Measurements from ENCODE around the gene LMTK2.
A peak's percentile ranks its signal among the peaks of the same experiment; 100 is the strongest.
"Not testable (repeated sequence)": the region's sequence is repeated elsewhere in the genome, so short reads cannot be mapped to it uniquely, and the experiment has no call there.

LMTK2 gene

DNA sequence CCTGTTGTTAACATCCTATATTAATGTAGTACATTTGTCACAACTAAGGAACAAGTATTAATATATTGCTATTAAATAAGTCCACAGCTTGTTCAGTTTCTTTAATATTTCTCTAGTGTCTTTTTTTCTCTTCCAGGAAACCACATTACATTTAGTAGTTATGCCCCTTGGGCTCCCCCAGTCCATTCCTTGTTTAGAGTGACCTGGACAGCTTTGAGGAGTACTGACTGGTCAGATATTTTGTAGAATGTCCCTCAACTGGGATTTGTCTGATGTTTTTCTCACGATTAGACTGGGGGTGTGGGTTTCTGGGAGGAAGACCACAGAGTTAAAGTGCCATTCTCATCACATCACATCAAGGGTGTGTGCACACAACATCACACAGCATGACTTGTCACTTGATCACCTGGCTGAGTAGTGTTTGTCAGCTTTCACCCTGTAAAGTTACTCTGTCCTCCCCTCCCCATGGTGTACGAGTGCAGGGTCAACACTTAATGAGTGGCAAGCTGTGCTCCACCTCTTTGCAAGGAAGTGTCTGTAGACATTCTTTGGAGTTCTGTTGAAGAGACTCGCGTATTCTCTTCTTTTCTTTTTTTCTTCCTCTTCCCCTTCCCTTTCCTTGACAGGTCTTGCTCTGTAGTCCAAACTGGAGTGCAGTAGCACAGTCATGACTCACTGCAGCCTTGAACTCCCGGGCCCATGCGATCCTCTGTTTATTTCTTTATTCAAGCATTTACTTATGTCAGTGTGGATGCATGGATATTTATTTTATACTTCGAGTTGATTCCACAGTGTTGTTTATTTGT lies 10.2 kb downstream of the LMTK2 start:
- TF ChIP-seq, protein P1, sequence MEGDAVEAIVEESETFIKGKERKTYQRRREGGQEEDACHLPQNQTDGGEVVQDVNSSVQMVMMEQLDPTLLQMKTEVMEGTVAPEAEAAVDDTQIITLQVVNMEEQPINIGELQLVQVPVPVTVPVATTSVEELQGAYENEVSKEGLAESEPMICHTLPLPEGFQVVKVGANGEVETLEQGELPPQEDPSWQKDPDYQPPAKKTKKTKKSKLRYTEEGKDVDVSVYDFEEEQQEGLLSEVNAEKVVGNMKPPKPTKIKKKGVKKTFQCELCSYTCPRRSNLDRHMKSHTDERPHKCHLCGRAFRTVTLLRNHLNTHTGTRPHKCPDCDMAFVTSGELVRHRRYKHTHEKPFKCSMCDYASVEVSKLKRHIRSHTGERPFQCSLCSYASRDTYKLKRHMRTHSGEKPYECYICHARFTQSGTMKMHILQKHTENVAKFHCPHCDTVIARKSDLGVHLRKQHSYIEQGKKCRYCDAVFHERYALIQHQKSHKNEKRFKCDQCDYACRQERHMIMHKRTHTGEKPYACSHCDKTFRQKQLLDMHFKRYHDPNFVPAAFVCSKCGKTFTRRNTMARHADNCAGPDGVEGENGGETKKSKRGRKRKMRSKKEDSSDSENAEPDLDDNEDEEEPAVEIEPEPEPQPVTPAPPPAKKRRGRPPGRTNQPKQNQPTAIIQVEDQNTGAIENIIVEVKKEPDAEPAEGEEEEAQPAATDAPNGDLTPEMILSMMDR (conservative IDR thresholded peaks at IDR 0.05; ENCODE audit: low read depth, low read length), result no peak
- peak; percentile 71 for DNase-seq (ENCODE audit: low read depth)
- no peak overlapping the region for H3K4me3 ChIP-seq (ENCODE audit: low read depth, low read length)

DNA sequence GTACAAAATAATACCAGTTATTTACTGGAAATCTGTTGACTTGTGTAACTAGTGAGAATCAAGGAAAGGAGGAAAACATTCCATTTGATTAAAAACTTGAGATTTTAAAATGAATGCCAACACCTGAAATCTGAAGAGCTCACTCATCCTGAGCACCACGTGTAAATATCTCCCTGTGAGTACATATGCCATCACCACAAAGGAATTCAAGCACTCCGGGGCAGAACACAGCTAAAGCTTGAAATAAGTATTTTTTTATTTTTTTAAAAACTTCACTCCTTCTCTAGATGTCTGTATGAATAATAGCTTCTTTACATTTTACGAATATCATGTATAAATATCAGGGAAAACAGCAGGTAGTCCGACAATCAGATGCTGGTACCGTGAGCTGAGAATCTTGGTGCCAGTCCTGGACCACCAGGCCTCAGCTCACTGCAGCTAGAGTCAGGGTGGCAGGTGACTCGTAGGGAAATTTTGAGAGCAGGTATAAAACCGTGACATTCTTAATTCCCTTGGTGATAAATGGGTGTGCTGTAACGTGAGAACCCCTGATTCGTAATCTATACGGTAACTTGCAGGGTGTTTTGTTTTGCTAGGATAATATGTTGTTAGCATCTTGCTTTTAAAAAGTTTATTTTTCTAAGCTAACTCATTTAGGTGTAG lies 12.7 kb downstream of the LMTK2 start:
- DNase-seq (ENCODE audit: low read depth), result peak; percentile 89
- no peak overlapping the region for H3K4me3 ChIP-seq (ENCODE audit: low read depth, low read length)
- TF ChIP-seq, protein P1 (conservative IDR thresholded peaks at IDR 0.05; ENCODE audit: low read depth, low read length), result no peak

DNA sequence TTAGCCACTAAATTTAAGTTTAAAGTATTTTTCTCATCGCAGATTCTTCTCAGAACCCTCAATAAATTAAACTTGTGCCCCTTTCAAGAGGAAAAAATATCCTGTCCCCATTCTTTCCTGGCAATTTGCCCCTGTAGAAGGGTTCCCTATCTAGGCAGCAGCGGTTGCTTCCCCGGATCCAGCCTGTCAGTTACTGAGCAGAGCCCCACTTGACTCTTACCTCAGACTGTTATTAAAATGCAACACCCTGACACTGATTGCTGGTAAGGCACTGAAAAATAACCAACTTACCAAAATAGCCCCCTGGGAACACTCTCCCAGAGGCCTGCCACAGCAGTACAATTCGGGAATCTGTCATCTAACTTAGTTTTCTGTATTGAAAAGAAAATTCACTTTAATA lies 13.9 kb downstream of the LMTK2 start:
- TF ChIP-seq, protein P1 (conservative IDR thresholded peaks at IDR 0.05; ENCODE audit: low read depth, low read length), result no peak
- no peak for DNase-seq (ENCODE audit: low read depth)
- H3K4me3 ChIP-seq (ENCODE audit: low read depth, low read length), result no peak overlapping the region

DNA sequence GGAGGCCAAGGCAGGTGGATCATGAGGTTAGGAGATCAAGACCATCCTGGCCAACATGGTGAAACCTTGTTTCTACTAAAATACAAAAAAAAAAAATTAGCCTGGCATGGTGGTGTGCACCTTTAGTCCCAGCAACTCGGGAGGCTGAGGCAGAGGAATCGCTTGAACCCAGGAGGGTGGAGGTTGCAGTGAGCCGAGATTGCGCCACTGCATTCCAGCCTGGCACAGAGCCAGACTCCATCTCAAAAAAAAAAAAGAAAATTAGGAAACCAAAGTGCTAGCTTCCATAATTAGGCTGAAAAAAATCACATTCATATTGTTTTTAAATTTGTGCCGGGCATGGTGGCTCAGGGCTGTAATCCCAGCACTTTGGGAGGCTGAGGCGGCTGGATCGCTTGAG lies 14.7 kb downstream of the LMTK2 start:
- DNase-seq (ENCODE audit: low read depth); H3K4me3 ChIP-seq (ENCODE audit: low read depth, low read length): not testable (repeated sequence)

DNA sequence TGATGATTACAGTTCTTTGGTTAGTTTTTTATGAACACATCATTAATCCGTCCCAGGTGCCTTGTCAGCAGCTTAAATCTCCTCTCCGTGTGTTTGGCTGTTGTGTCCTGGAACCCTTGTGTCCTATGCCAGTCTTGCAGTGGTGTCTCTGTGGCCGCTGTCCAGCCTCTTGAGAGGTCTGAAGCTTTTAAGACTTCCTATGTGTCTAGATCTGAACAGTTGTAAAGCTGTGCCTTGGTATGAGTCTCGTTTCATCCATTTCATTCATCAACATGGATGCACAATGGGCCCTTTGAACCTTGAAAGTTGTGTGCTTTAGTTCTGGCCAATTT lies 16.7 kb downstream of the LMTK2 start:
- DNase-seq (ENCODE audit: low read depth), result no peak
- TF ChIP-seq, protein P1 (conservative IDR thresholded peaks at IDR 0.05; ENCODE audit: low read depth, low read length), result no peak

DNA sequence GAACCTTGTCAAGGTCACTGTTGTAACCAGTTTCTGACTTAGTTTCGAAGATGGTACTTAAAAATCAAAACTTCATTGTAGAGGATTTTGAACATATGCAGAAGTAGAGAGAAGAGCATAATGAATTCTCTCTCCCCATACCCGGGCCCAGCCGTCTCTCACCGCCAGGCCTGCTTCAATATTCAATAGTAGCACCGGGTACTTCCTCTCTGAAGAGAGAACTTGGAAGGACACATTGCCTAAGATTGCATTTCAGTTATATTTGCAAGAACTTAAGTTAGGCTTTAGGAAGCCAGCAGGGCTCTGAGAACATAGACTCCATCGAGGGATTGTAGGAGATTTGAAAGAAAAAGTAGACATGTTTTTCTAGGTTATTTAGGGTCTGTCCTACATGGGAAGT lies 19.1 kb downstream of the LMTK2 start:
- no peak overlapping the region for H3K4me3 ChIP-seq (ENCODE audit: low read depth, low read length)
- DNase-seq (ENCODE audit: low read depth), result no peak
- TF ChIP-seq, protein P1 (conservative IDR thresholded peaks at IDR 0.05; ENCODE audit: low read depth, low read length), result no peak

More for the DNA sequence above, 16.7 kb downstream of the LMTK2 start:
- no peak overlapping the region for H3K4me3 ChIP-seq (ENCODE audit: low read depth, low read length)

DNA sequence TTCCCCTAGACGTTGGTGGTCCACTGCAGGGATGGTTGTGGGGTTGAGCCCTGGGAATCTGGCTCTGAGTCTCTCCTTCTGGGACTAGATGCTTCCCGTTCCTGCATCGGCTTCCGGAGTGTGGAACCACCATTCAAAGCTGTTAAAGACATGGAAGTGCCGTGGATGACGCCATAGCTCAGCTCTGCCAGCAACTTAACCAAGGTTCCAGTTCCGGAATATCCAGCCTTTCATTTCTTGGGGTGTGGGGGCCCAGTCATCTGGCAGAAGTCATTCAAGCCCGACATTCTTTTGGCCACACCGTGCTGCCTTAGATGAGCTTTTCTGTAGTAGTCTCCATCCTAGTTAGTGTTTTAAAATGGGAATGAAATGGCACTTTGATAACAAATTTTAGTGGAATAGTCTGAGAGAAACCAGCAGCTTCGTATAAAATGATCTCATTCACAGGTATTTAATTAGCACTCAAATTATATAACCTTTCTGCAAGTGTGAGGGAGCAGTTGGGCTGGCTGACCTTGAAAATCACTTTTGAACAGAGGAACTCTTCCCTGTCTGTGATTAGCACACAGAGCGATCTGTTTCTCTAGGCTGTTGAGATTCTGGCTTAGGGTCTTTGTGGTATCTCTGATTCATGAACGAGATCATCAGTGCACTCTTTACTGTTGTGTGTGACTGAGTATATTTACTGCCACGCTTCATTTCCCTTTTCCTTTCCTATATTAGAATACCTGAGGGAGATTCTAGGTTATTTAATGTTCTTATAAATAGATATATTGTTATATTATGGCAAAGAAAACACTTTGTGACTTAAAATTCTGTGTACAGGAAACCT lies 19.9 kb downstream of the LMTK2 start:
- DNase-seq (ENCODE audit: low read depth), result no peak
- no peak overlapping the region for H3K4me3 ChIP-seq (ENCODE audit: low read depth, low read length)
- TF ChIP-seq, protein P1 (conservative IDR thresholded peaks at IDR 0.05; ENCODE audit: low read depth, low read length), result no peak
